GM15510 (cell line): ENCODE measurements around the gene SH3GLB1.

Experiments used
- POLR2A ChIP-seq: IDR thresholded peaks from 3 replicates; pipeline ENCODE4 v1.6.1; 2011; ENCODE audit warnings: borderline replicate concordance; ENCODE audit not compliant: insufficient read length; ENCODE audit errors: extremely low read depth

SH3GLB1 gene

GRCh38 chr1:86714561-86715244 lies 10.3 kb downstream of the SH3GLB1 start:
- TF ChIP-seq POLR2A = no peak

- no peak for TF ChIP-seq POLR2A
Measured at GRCh38 chr1:86718786-86719185, 14.4 kb downstream of the SH3GLB1 start.

GRCh38 chr1:86731416-86731815 lies 27.0 kb downstream of the SH3GLB1 start:
- no peak for TF ChIP-seq POLR2A

- TF ChIP-seq POLR2A = no peak
Measured at GRCh38 chr1:86733340-86733739, 29.0 kb downstream of the SH3GLB1 start.

GRCh38 chr1:86739648-86740509 lies 35.5 kb downstream of the SH3GLB1 start:
- TF ChIP-seq POLR2A = no peak

- no peak for TF ChIP-seq POLR2A
Measured at GRCh38 chr1:86741947-86742572, 37.7 kb downstream of the SH3GLB1 start.

- no peak for TF ChIP-seq POLR2A
Measured at GRCh38 chr1:86747304-86747703, 42.9 kb downstream of the SH3GLB1 start.

- no peak for TF ChIP-seq POLR2A
Measured at GRCh38 chr1:86748622-86749373, 44.4 kb downstream of the SH3GLB1 start.

GRCh38 chr1:86750076-86750475 lies 45.7 kb downstream of the SH3GLB1 start:
- TF ChIP-seq POLR2A = no peak

- TF ChIP-seq POLR2A = no peak
Measured at GRCh38 chr1:86750530-86750929, 46.2 kb downstream of the SH3GLB1 start.

- no peak for TF ChIP-seq POLR2A
Measured at GRCh38 chr1:86751923-86752322, 47.5 kb downstream of the SH3GLB1 start.

- no peak for TF ChIP-seq POLR2A
Measured at GRCh38 chr1:86753700-86754099, 49.3 kb downstream of the SH3GLB1 start.

GRCh38 chr1:86754265-86754974 lies 50.0 kb downstream of the SH3GLB1 start:
- no peak for TF ChIP-seq POLR2A

- no peak for TF ChIP-seq POLR2A
Measured at GRCh38 chr1:86756062-86756406, 51.7 kb downstream of the SH3GLB1 start.
